Hematopoietic multipotent progenitor cell treated with erythropoietin and hydrocortisone succinate and interleukin-3 and kit ligand, for 6 days (in vitro differentiated cells): ENCODE measurements around the gene CDK5RAP3.
"Not testable (repeated sequence)": the region's sequence is repeated elsewhere in the genome, so short reads cannot be mapped to it uniquely, and the experiment has no call there.

Source experiments
- DNase-seq: peaks from one replicate; pipeline ENCODE4 v3.0.0-alpha.2; 2015

CDK5RAP3 gene

GRCh38 chr17:48002266-48002915 lies 31.5 kb downstream of the CDK5RAP3 start:
- peak; percentile 77 for DNase-seq

- DNase-seq: no peak
Measured at GRCh38 chr17:48002916-48003416, 32.1 kb downstream of the CDK5RAP3 start.

- no peak for DNase-seq
Measured at GRCh38 chr17:48003417-48004151, 32.7 kb downstream of the CDK5RAP3 start.

- no peak for DNase-seq
Measured at GRCh38 chr17:48004983-48005382, 34.1 kb downstream of the CDK5RAP3 start.

GRCh38 chr17:48006936-48007709 lies 36.2 kb downstream of the CDK5RAP3 start:
- no peak for DNase-seq

GRCh38 chr17:48010193-48010592 lies 39.3 kb downstream of the CDK5RAP3 start:
- no peak for DNase-seq

- DNase-seq: peak; percentile 82
Measured at GRCh38 chr17:48011405-48012150, 40.7 kb downstream of the CDK5RAP3 start.

- peak; percentile 72 for DNase-seq
Measured at GRCh38 chr17:48012151-48012520, 41.2 kb downstream of the CDK5RAP3 start.

GRCh38 chr17:48012654-48013053 lies 41.7 kb downstream of the CDK5RAP3 start:
- DNase-seq: no peak

GRCh38 chr17:48013876-48014594 lies 43.1 kb downstream of the CDK5RAP3 start:
- DNase-seq: no peak

GRCh38 chr17:48014595-48015111 lies 43.7 kb downstream of the CDK5RAP3 start:
- DNase-seq: no peak

GRCh38 chr17:48016112-48016511 lies 45.2 kb downstream of the CDK5RAP3 start:
- DNase-seq: no peak

- DNase-seq: not testable (repeated sequence)
Measured at GRCh38 chr17:48017817-48018158, 46.9 kb downstream of the CDK5RAP3 start.

- no peak for DNase-seq
Measured at GRCh38 chr17:48021934-48022333, 51.0 kb downstream of the CDK5RAP3 start.

GRCh38 chr17:48022901-48023300 lies 52.0 kb downstream of the CDK5RAP3 start:
- no peak for DNase-seq

- DNase-seq: peak; percentile 94
Measured at GRCh38 chr17:48023400-48024148, 52.7 kb downstream of the CDK5RAP3 start.

- DNase-seq: peak; percentile 95
Measured at GRCh38 chr17:48024149-48025039, 53.5 kb downstream of the CDK5RAP3 start.

- DNase-seq: peak; percentile 98
Measured at GRCh38 chr17:48025040-48025903, 54.4 kb downstream of the CDK5RAP3 start.

GRCh38 chr17:48025904-48026501 lies 55.1 kb downstream of the CDK5RAP3 start:
- DNase-seq: no peak
